ENCODE results near the gene RHOC. TPM values are rescaled to one million over a fixed set of nuclear protein-coding genes. Genes with fewer than 3 reads are reported as not detected.

RHOC gene
- total RNA-seq, 1 donor from 2014 or later: 53.4 TPM

DNA sequence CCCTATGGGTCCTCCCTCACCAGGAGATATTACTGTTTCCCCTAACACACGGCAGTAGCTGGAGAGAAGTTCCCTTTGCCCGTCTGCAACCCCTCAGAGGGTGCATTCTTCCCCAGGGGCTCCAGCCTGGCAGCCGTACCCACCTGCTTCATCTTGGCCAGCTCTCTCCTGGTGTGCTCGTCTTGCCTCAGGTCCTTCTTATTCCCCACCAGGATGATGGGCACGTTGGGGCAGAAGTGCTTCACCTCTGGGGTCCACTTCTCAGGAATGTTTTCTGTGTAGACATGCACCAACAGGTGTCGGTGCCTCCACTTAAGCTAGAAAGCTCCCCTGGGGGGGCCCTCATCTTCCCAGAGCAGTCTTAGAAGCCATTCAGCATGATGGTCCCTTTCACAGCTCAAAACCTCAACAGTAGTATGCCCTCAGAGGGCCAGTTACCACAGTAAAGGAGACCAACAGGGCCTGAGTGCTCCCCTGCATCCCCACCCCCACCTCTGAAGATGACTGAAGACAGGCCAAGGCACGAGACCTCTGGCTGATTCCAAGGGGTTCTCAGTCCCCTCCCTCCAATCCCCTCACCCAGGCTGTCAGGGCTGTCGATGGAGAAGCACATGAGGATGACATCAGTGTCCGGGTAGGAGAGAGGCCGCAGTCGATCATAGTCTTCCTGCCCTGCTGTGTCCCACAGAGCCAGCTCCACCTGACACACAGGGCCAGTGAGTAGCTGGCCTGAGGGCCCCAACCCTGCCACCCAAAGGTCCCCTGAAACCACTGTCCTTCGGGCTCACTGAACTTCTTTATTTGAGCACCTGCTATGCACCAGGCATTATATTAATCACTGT, 4.3 kb downstream of the RHOC start:
- H3K4me3 Mint-ChIP-seq: peak overlapping the region; percentile 26
- intact Hi-C loops (cut with micrococcal nuclease): no loop called here
- peaks cover 71% of the 10 kb centered on the region for H3K4me1 Mint-ChIP-seq

DNA sequence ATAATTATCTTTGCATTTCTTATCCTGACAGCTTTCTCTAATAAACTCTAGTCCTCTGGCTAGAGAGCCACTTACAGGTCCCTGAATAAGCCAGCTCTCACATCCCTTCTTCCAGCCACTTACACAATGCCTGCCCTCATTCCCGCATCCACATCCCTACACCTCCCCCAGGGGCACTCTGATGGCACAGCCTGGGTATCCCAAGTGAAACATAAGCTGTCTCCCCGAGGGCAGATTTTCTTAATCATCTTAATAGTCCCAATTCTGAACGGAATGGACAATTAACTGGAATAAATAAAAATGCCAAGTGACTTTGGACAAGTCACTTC, 4.9 kb downstream of the RHOC start:
- H3K36me3 Mint-ChIP-seq (ENCODE audit: low read depth): peaks cover 29% of the 10 kb centered on the region
- H3K4me1 Mint-ChIP-seq: peaks cover 68% of the 10 kb centered on the region
- H3K27me3 Mint-ChIP-seq: no peaks in the 10 kb centered on the region
- intact Hi-C loops (cut with micrococcal nuclease): no loop called here
- DNase-seq: no peak
- no peaks in the 10 kb centered on the region for H3K9me3 Mint-ChIP-seq
- peak overlapping the region; percentile 94 for H3K27ac Mint-ChIP-seq
- H3K4me3 Mint-ChIP-seq: peak overlapping the region; percentile 41

More for the DNA sequence above, 4.3 kb downstream of the RHOC start:
- Mint-ChIP-seq H3K27me3 (peaks cover 3% of the 10 kb centered on the region), H3K36me3 (ENCODE audit: low read depth) (peaks cover 29% of the 10 kb centered on the region), H3K9me3 (no peaks in the 10 kb centered on the region), H3K27ac (peak overlapping the region; percentile 94)
- no peak for DNase-seq

DNA sequence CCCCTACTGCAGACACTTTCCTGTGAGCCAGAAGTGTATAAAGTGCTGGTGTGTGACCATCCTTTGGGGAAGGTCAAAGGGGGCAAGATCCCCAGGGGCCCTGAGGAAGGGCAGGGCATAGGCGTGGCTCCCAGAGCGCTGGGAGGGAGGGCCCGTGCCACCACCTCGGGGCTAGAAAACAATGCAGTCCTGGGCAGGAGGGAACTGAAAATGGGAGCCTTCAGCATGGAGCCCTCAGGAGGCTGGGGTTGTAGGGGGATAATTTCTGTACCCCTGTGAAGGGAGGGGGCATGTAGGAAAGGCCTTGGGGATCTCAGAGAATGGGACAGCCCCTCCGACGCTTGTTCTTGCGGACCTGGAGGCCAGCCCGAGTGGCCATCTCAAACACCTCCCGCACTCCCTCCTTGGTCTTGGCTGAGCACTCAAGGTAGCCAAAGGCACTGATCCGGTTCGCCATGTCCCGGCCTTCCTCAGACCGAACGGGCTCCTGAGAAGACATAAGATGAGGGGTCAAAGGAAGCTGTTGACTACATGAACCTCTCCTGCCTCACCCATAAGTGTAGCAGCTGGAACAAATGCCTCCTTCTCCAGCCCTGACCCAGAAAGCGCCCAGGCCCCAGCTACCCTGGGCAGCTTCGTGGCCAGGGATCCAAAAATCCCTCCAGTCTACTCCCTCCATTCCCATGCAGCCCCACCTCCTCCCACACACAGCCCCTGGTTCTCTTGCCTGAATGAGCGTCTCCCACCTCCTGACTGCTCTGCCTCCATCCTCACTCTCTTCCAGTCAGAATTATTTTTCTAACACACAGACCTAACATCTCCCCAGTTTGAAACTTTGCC, 5.5 kb downstream of the RHOC start:
- peaks cover 32% of the 10 kb centered on the region for H3K36me3 Mint-ChIP-seq (ENCODE audit: low read depth)
- H3K9me3 Mint-ChIP-seq: no peaks in the 10 kb centered on the region
- H3K4me1 Mint-ChIP-seq: peaks cover 68% of the 10 kb centered on the region
- H3K27ac Mint-ChIP-seq: peak overlapping the region; percentile 94
- no peaks in the 10 kb centered on the region for H3K27me3 Mint-ChIP-seq
- intact Hi-C loops (cut with micrococcal nuclease): no loop called here
- H3K4me3 Mint-ChIP-seq: peak overlapping the region; percentile 70
- no peak for DNase-seq

DNA sequence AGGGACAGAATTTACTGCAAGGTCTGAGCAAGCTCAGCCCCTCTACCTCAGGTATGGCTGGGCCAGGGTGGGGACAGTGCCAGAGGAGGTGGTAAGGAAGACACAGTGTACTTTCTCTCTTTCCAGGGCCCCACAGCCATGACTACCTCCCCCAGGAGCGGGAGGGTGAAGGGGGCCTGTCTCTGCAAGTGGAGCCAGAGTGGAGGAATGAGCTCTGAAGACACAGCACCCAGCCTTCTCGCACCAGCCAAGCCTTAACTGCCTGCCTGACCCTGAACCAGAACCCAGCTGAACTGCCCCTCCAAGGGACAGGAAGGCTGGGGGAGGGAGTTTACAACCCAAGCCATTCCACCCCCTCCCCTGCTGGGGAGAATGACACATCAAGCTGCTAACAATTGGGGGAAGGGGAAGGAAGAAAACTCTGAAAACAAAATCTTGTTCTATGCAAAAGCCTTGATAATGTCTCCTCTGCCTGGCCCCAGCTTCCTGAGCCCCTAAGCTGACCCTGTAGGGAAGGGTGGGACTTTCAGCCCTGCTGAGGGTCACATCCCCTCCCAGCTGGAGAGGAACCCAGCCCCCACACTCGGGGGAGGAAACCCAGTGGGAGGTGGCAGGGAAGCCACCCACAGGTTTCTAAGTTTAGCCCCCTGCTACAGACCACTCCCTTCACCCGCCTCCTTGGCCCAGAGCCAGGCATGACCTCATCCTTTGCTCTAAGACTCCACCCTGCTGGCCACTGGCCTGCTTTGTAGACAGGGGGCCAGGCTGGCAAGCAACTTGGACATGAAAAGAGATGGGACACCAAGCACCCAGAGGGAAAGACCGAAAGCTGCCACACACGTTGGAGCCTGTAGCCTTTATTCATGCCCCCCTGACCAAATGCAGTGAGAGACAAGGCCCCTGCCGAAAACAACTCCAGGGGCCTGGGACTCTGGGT, 6.4 kb downstream of the RHOC start:
- Mint-ChIP-seq H3K4me1 (peaks cover 59% of the 10 kb centered on the region), H3K27me3 (no peaks in the 10 kb centered on the region), H3K9me3 (no peaks in the 10 kb centered on the region), H3K36me3 (ENCODE audit: low read depth) (peaks cover 36% of the 10 kb centered on the region), H3K4me3 (peak overlapping the region; percentile 70), H3K27ac (peak overlapping the region; percentile 94)
- peak; percentile 91 for DNase-seq
- intact Hi-C loops (cut with micrococcal nuclease): no loop called here

DNA sequence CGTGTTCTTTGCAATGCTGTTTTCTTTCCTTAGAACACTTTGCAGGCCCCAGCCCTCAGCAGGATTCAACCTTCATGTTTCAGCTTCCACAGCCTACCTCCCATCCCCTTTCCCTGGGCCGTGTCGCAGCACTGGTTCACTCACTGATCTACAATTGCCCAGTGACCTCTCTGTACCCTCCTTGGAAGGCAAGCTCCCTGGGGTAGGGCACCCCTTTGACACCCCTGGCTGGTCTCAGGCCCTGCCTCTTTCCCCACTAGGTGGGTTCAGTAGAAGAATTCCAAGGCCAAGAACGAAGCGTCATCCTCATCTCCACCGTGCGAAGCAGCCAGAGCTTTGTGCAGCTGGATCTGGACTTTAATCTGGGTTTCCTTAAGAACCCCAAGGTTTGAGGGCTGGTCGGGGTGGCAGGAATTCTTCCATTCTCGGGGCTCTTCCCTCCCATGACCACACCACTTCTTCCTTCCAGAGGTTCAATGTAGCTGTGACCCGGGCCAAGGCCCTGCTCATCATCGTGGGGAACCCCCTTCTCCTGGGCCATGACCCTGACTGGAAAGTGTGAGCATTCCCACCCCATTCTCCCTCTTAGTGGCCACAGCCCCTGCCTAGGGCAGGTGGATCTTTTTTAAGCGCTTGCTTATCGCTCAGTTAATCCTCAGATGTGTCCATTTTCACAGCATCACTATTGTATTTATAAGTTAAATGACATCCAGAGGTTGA, 7.3 kb downstream of the RHOC start:
- no peaks in the 10 kb centered on the region for H3K9me3 Mint-ChIP-seq
- peak overlapping the region; percentile 94 for H3K27ac Mint-ChIP-seq
- peak overlapping the region; percentile 70 for H3K4me3 Mint-ChIP-seq
- peaks cover 43% of the 10 kb centered on the region for H3K36me3 Mint-ChIP-seq (ENCODE audit: low read depth)
- intact Hi-C loops (cut with micrococcal nuclease): no loop called here
- no peaks in the 10 kb centered on the region for H3K27me3 Mint-ChIP-seq
- H3K4me1 Mint-ChIP-seq: peaks cover 49% of the 10 kb centered on the region
- no peak for DNase-seq

DNA sequence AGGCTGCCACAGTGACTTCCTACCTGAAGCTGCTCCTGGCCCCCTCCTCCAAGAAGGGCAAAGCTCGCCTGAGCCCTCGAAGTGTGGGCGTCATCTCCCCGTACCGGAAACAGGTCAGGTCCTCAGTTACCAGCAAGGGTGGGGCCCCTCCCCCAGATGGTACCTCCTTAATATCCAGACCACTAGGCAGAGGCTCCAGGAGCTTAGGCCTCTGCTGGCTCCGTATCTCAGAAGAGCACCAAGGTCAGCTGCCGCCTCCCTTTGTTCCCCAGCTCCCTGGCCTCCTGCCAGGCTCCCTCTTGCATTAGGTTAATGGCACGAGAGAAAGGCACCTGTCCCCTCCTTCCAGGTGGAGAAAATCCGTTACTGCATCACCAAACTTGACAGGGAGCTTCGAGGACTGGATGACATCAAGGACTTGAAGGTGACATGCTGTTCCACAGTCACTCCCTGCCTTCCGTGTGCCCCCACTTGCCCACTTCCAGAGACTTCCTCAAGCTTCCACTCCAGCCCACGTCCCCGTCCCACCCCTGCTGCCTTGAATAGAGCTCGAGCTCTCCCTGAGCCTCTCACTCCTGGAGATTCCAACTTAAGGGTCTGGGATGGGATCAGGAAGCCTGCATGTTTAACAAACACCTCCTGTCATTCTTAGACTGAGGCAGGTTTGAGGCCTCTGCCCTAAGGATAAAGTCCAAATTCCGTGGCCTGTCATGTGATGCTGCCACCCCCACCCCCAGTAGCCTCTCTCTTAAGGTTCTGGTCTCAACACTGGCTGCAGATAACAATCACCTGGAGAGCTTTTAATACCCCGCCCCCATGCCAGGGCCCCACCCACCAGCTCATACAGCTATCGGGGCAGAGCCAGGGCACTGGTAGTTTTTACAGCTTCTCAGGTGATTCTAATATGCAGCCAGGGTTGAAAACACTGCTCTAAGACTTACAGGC, 8.3 kb downstream of the RHOC start:
- H3K9me3 Mint-ChIP-seq: no peaks in the 10 kb centered on the region
- H3K36me3 Mint-ChIP-seq (ENCODE audit: low read depth): peaks cover 43% of the 10 kb centered on the region
- no peak for DNase-seq
- intact Hi-C loops (cut with micrococcal nuclease): no loop called here
- peaks cover 41% of the 10 kb centered on the region for H3K4me1 Mint-ChIP-seq
- peak overlapping the region; percentile 94 for H3K27ac Mint-ChIP-seq
- no peaks in the 10 kb centered on the region for H3K27me3 Mint-ChIP-seq
- no peak overlapping the region for H3K4me3 Mint-ChIP-seq

DNA sequence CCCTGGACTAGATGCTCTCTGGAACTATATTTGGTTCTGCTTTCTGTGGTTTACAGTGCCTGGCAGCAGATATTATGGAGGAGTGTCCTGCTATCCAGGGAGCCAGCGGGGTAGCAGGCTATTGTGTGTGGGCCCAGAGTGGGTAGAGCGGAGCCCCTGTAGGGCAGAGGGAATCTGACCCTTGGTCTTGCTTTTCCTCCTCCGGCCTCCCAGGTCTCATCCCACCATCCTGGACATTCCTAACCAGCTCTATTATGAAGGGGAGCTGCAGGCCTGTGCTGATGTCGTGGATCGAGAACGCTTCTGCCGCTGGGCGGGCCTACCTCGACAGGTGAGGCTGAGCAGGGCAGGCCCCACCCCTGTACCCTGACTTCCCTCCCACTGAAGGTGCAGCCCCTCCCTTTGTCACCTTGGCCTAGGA, 9.1 kb downstream of the RHOC start:
- peaks cover 37% of the 10 kb centered on the region for H3K4me1 Mint-ChIP-seq
- no peaks in the 10 kb centered on the region for H3K27me3 Mint-ChIP-seq
- intact Hi-C loops (cut with micrococcal nuclease): no loop called here
- no peaks in the 10 kb centered on the region for H3K9me3 Mint-ChIP-seq
- DNase-seq: no peak
- H3K4me3 Mint-ChIP-seq: no peak overlapping the region
- H3K27ac Mint-ChIP-seq: no peak overlapping the region
- peaks cover 43% of the 10 kb centered on the region for H3K36me3 Mint-ChIP-seq (ENCODE audit: low read depth)

DNA sequence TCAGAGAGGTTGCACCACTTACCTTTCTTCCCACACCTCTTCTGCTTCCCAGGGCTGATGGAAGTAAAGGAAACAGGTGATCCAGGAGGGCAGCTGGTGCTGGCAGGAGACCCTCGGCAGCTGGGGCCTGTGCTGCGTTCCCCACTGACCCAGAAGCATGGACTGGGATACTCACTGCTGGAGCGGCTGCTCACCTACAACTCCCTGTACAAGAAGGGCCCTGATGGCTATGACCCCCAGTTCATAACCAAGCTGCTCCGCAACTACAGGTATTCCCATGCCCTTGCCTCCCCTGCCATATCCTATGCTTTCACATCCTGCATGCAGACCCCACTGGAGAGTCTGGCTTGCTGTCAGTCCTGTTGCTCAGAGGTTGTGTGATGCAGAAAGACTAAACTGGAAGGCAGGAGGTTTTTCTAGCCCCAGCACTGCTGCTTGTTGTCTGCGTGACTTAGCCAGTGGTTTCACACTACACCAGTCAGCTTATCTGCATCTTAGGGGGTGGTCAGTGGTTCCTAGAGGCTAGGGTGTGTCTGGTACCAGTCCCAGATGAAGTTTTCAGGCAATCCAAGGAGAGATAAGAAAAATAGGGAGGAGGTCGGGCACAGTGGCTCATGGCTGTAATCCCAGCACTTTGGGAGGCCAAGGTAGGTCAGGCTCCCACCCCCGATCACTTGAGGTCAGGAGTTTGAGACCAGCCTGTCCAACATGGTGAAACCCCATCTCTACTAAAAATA, 10.2 kb downstream of the RHOC start:
- Mint-ChIP-seq H3K27ac (no peak overlapping the region), H3K4me1 (peaks cover 27% of the 10 kb centered on the region), H3K36me3 (ENCODE audit: low read depth) (peaks cover 46% of the 10 kb centered on the region), H3K4me3 (no peak overlapping the region), H3K27me3 (no peaks in the 10 kb centered on the region), H3K9me3 (no peaks in the 10 kb centered on the region)
- intact Hi-C loops (cut with micrococcal nuclease): no loop called here
- DNase-seq: no peak

DNA sequence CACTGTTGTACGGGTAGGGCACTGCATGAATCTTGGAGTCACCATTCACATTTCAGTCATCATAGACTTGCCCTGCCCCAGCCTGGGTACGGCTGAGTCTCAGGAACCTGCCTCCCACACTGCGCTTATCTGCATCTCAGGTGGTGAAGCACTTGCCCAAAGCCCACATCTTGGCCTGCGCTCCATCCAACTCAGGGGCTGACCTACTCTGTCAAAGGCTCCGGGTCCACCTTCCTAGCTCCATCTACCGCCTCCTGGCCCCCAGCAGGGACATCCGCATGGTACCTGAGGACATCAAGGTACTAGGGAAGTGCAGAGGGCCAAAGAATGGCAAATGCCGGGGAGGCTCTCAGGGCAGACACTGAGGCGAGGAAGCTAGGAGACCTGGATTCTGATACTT, 11.7 kb downstream of the RHOC start:
- no peaks in the 10 kb centered on the region for H3K9me3 Mint-ChIP-seq
- no peak overlapping the region for H3K27ac Mint-ChIP-seq
- DNase-seq: no peak
- H3K27me3 Mint-ChIP-seq: no peaks in the 10 kb centered on the region
- intact Hi-C loops (cut with micrococcal nuclease): no loop called here
- H3K4me3 Mint-ChIP-seq: no peak overlapping the region
- peaks cover 41% of the 10 kb centered on the region for H3K36me3 Mint-ChIP-seq (ENCODE audit: low read depth)
- H3K4me1 Mint-ChIP-seq: peaks cover 15% of the 10 kb centered on the region

DNA sequence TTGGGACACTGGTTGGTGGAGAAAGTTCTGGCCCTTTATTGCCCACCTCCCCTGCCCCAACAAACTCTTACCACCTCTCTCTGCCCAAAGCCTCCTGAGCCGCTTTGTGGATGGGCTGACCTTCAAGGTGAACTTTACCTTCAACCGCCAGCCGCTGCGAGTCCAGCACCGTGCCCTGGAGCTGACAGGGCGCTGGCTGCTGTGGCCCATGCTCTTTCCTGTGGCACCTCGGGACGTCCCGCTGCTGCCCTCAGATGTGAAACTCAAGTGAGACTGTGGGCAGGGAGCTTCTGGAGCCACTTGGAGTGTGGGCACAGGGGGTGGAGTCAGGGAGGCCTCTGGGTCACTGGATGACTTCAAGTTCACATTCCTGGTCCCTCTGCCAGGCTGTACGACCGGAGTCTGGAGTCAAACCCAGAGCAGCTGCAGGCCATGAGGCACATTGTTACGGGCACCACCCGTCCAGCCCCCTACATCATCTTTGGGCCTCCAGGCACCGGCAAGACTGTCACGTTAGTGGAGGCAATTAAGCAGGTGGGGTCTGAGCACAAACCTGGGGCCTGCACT, 12.5 kb downstream of the RHOC start:
- no peak for DNase-seq
- Mint-ChIP-seq H3K27me3 (no peaks in the 10 kb centered on the region), H3K4me1 (peaks cover 7% of the 10 kb centered on the region), H3K27ac (no peak overlapping the region), H3K36me3 (ENCODE audit: low read depth) (peaks cover 37% of the 10 kb centered on the region), H3K4me3 (no peak overlapping the region), H3K9me3 (no peaks in the 10 kb centered on the region)
- intact Hi-C loops (cut with micrococcal nuclease): no loop called here

DNA sequence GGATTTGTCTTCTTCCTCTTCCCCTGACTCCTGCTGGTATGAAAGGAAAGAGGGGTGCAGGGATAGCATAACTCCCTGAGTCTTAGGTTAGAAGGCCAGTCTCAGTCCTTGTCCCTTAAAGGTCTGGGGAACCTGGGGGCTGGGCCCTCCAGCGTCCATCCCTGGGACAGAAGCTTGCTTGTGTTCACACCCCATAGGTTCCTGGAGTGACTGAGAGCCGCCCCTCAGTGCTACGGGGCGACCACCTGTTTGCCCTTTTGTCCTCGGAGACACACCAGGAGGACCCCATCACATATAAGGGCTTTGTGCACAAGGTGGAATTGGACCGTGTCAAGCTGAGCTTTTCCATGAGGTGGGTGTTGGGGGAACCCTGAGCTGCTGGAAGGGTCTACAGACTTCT, 13.1 kb downstream of the RHOC start:
- no peak for DNase-seq
- Mint-ChIP-seq H3K27ac (no peak overlapping the region), H3K4me1 (peaks cover 3% of the 10 kb centered on the region), H3K36me3 (ENCODE audit: low read depth) (peaks cover 34% of the 10 kb centered on the region), H3K4me3 (no peak overlapping the region), H3K9me3 (no peaks in the 10 kb centered on the region), H3K27me3 (no peaks in the 10 kb centered on the region)
- intact Hi-C loops (cut with micrococcal nuclease): no loop called here
